Pons (tissue), 1 donor: ENCODE measurements around the gene CD300H.
"Not testable (repeated sequence)": the region's sequence is repeated elsewhere in the genome, so short reads cannot be mapped to it uniquely, and the experiment has no call there.

Experiments used
- DNase-seq: peaks from one replicate; pipeline ENCODE4 v3.0.0-alpha.2; 2016; ENCODE audit warnings: low spot score

The CD300H gene

DNA sequence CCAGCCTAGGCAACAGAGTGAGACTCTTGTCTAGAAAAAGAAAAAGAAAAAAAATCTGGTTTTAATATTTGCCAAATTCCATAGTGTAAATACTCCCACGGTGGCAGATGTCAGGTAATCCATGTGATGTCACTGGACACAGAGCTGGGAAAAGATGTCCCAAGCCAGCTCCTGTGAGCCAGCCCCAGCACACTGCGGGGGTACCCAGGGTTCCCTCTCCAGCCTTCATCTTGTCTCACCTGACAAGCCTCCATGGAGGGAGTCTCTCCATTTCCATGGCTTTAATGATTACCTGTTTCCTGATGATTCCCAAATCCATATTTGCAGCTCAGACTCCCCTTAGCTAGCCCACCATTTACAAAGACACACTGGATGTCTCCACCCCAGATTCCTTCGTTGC lies 40.6 kb downstream of the CD300H start:
- DNase-seq, result no peak

GRCh38 chr17:74525781-74526288 lies 41.5 kb downstream of the CD300H start:
- DNase-seq, result no peak

DNA sequence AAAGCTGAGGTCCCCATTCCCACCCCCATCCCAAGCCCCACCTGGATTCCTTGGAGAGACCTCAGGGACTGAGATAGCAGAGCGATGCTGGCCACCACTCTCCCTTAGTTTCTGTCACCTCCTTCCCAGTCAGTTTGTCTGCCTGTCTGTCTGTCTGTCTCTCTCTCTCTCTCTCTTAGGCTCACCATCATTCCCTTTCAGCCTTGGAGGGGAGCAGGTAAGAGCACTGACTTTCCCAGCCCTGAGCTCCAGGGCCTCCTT lies 41.9 kb downstream of the CD300H start:
- no peak for DNase-seq

GRCh38 chr17:74524653-74525464 lies 42.5 kb downstream of the CD300H start:
- DNase-seq, result no peak

DNA sequence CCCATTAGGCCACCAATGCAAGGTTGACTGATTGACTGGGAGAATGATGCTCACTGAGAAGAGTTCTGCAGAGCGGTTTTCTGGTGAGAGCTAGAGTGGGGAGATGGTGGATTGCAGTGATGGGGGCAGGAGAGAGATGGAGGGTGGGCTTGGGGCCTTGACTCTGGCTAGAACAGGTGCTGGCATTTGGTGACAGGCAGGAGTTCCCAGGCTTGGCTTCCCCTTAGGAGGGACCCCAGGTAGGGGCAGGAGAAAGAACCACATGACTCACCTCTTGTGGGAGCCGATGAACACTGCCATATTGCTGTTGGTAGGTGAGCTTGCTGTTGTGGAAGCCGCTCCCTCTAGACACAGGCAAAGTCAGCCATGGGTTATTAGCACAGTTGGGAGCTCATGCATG lies 44.0 kb downstream of the CD300H start:
- DNase-seq, result no peak

- no peak for DNase-seq
Measured at GRCh38 chr17:74522381-74523105, 44.8 kb downstream of the CD300H start.

DNA sequence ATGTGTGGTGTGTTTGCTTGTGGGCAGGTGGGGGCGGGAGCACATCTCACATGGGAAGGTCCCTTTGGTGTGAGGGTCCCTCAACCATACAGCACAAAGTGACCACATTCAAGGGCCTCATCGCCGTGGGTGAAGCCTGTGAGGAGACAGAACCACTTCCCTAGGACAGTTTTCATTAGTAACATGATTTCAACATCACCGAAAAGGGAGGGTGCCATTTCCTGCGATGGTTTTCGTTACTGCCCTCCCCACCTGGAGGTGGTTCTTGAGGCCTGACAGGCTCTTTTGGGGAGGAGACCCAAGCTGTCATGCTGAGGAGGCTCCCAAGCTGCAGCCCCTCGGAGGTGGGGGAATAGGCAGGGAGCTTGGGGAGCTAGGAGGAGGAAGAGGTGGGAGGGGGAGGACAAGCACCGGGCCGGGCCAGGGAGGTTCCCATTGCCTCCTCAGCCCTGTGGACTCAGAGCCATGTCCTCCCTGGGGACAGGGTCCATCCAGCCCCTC lies 45.6 kb downstream of the CD300H start:
- DNase-seq, result peak; percentile 48

DNA sequence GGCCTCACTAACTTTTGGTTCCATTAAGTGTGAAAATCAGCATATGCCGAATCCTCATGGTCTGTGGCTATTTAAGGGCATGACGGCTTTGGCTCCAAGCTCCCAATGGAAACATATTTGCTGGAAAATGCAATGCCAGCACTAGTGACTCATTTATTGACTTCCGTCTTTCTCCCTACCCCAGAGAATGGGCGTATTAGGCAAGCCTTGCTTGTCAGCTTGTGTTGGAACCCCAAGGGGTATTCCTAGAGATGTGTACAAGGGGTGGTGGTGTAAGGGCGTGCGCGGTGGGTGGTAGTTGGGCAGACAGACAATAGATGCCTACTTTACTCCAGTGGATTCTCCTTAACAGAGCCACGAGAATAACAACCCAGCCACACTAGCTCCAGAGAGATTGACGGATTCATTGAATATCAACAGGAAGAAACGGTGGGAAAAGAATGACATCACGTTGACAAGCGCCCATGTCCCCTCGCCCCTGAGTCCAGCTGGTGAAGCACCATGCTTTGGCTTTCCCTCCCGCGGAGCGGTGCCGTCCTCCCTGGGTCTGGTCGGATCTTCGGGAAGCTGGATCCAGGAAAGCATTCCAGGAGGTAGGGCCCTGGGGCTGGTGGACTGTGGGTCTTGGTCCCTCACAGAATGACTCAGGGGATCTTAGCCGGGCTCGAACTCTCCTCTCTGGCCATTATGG lies 46.4 kb downstream of the CD300H start:
- DNase-seq, result peak; percentile 39

DNA sequence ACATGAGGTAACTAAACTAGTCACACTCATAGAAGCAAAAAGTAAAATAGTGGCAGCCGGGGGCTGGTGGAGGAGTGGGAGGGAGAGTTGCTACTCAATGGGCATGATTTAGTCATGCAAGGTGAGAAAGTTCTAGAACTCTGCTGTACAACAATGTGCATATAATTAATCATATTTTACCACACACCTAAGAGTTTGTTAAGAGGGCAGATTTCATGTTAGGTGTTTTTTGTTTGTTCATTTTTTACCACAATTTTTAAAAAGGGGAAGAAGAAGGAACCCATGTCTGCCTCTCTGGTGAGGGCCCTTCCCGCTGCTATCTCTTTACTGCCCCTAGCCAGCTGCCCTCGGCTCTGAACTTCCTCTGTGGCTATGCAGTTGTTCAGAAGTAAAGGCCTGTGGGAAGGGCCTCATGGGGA lies 47.3 kb downstream of the CD300H start:
- DNase-seq, result peak; percentile 63

DNA sequence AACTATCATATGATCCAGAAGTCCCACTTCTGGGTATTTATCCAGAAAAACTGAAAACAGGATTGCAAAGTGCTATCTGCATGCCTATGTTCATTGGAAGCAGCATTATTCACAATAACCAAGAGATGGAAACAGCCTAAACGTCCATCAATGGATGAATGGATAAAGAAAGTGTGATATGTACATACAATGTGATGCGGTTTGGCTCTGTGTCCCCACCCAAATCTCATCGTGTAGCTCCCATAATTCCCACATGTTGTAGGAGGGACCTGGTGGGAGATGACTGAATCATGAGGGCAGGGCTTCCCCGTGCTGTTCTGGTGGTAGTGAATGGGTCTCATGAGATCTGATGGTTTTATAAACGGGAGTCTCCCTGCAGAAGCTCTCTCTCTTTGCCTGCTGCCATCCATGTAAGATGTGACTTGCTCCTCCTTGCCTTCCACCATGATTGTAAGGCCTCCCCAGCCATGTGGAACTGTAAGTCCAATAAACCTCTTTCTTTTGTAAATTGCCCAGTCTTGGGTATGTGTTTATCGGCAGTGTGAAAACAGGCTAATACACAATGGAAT lies 48.8 kb downstream of the CD300H start:
- DNase-seq, result not testable (repeated sequence)

GRCh38 chr17:74516561-74517328 lies 50.6 kb downstream of the CD300H start:
- DNase-seq, result no peak

DNA sequence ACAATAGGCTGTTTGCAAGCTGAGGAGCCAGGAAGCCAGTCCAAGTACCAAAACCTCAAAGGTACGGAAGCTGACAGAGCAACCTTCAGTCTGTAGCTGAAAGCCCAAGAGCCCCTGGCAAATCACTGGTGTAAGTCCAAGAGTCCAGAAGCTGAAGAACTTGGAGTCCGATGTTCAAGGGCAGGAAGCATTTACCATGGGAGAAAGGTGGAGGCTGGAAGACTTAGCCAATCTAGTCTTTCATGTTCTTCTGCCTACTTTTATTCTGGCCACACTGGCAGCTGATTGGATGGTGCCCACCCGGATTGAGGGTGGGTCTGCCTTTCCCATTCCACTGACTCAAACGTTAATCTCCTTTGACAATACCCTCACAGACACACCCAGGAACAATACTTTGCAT lies 51.4 kb downstream of the CD300H start:
- no peak for DNase-seq

GRCh38 chr17:74514632-74515334 lies 52.5 kb downstream of the CD300H start:
- no peak for DNase-seq

DNA sequence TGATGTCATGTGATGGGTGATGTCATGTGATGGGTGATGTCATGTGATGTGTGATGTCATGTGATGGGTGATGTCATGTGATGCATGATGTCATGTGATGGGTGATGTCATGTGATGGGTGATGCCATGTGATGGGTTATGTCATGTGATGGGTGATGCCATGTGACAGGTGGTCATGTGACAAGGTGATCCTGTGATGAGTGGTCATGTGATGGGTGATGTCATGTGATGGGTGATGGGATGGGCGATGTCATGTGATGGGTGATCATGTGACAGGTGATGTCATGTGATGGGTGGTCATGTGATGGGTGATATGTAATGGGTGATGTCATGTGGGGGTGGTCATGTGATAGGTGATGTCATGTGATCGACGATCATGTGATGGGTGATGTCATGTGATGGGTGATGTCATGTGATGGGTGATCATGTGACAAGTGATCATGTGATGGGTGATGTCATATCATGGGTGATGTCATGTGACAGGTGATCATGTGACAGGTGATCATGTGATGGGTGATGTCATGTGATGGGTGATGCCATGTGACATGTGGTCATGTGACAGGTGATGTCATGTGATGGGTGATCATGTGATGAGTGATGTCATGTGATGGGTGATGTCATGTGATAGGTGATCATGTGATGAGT lies 53.2 kb downstream of the CD300H start:
- DNase-seq, result peak; percentile 52

- DNase-seq, result peak; percentile 46
Measured at GRCh38 chr17:74512624-74513091, 54.7 kb downstream of the CD300H start.

- no peak for DNase-seq
Measured at GRCh38 chr17:74512036-74512435, 55.3 kb downstream of the CD300H start.
